Endothelial cell of umbilical vein (primary cell): Measurements from ENCODE around the gene RAP1GAP2. TPM values are rescaled to one million over a fixed set of nuclear protein-coding genes. Genes with fewer than 3 reads are reported as not detected.

ENCODE experiments used
- BruUV-seq: library from RNA; stranded (reverse); fragments of 400-500 nt; replicated peaks from 2 replicates; lab custom pipeline; 2021; lab: Mats Ljungman, UMichigan
- CTCF ChIA-PET: fragments of 300-600, 350-600 bp; sonication (Branson Sonifier 250); formaldehyde crosslinking; loops from one replicate; lab custom pipeline; 2021; ENCODE audit warnings: antibody characterized with exemption, inconsistent platforms; lab: Charles Lee
- POLR2A ChIA-PET: fragments of 300-600, 350-600 bp; sonication (Branson Sonifier 250); formaldehyde crosslinking; loops from one replicate; lab custom pipeline; 2021; ENCODE audit warnings: antibody characterized with exemption, inconsistent platforms; lab: Charles Lee
- DNase-seq: peaks from one replicate; pipeline ENCODE4 v3.0.0-alpha.2; 2011; ENCODE audit warnings: low read depth, low spot score
- FAIRE-seq: peaks from 2 replicates; lab custom pipeline; 2011; peaks lifted over from hg19 to GRCh38; lab: Jason Lieb, UNC
- H2AFZ ChIP-seq: 2 replicates; pipeline ENCODE4 v1.6.0; 2012; ENCODE audit warnings: low read depth, low read length, control low read depth, inconsistent platforms
- H3K27ac ChIP-seq: 2 replicates; pipeline ENCODE4 v1.5.1; 2011; ENCODE audit warnings: low read depth, mild to moderate bottlenecking, control low read depth, low read length, moderate library complexity; ENCODE audit not compliant: insufficient read depth
- H3K27me3 ChIP-seq, 2 experiments: 2 replicates each; pipeline versions ENCODE4 v1.6.0 to v1.6.1; 2011; ENCODE audit warnings: low read length in 2 of 2, mixed read lengths in 1 of 2; ENCODE audit not compliant: control insufficient read depth in 2 of 2, insufficient read depth in 2 of 2
- H3K36me3 ChIP-seq, 2 experiments: 2 replicates in 1 of 2; 3 replicates in 1 of 2; pipeline ENCODE4 v1.5.1; 2011; ENCODE audit warnings: low read length in 2 of 2, mild to moderate bottlenecking in 1 of 2, moderate library complexity in 1 of 2; ENCODE audit not compliant: control insufficient read depth in 2 of 2, insufficient read depth in 2 of 2; ENCODE audit errors: extremely low read depth in 1 of 2
- H3K4me1 ChIP-seq: 3 replicates; pipeline ENCODE4 v1.5.1; 2011; ENCODE audit warnings: mild to moderate bottlenecking, low read length; ENCODE audit not compliant: control insufficient read depth, insufficient read depth; ENCODE audit errors: extremely low read depth
- H3K4me2 ChIP-seq: 2 replicates; pipeline ENCODE4 v1.6.1; 2011; ENCODE audit warnings: low read length, control low read depth, mixed read lengths; ENCODE audit not compliant: insufficient read depth
- H3K4me3 ChIP-seq, 3 experiments: fragments of 200-600 bp in 1 of 3; sonication (generic), shearing (Covaris generic) in 1 of 3; replicated peaks in 1 of 3; 2 replicates each; pipeline ENCODE4 v1.5.1; 2011 to 2016; ENCODE audit warnings: control low read depth in 3 of 3, low read length in 3 of 3, mild to moderate bottlenecking in 2 of 3, inconsistent platforms in 1 of 3, low read depth in 1 of 3, moderate library complexity in 1 of 3; ENCODE audit not compliant: insufficient read depth in 1 of 3
- H3K79me2 ChIP-seq: 2 replicates; pipeline ENCODE4 v1.6.0; 2012; ENCODE audit warnings: low read length, inconsistent platforms; ENCODE audit not compliant: control insufficient read depth, insufficient read depth
- H3K9ac ChIP-seq: replicated peaks from 2 replicates; pipeline ENCODE3; 2011; ENCODE audit warnings: low read length, control low read depth; ENCODE audit not compliant: insufficient read depth; ENCODE audit errors: extremely low read depth
- H3K9me1 ChIP-seq: replicated peaks from 3 replicates; pipeline ENCODE4 v1.6.0; 2011; ENCODE audit warnings: mild to moderate bottlenecking, low read length; ENCODE audit not compliant: control insufficient read depth, insufficient read depth; ENCODE audit errors: extremely low read depth
- H3K9me3 ChIP-seq: replicated peaks from 2 replicates; pipeline ENCODE4 v1.5.1; 2012; ENCODE audit warnings: low read length, inconsistent platforms; ENCODE audit not compliant: control insufficient read depth, insufficient read depth
- H4K20me1 ChIP-seq: replicated peaks from 2 replicates; pipeline ENCODE3; 2011; ENCODE audit warnings: mild to moderate bottlenecking, low read length; ENCODE audit not compliant: control insufficient read depth, insufficient read depth; ENCODE audit errors: extremely low read depth
- EZH2 ChIP-seq: IDR thresholded peaks from 2 replicates; pipeline ENCODE4 v1.6.1; 2012; ENCODE audit warnings: borderline replicate concordance, low read depth, mild to moderate bottlenecking, moderate library complexity, low read length, inconsistent platforms; ENCODE audit not compliant: severe bottlenecking
- FOS ChIP-seq: IDR thresholded peaks from 2 replicates; pipeline ENCODE4 v1.6.1; 2011; ENCODE audit warnings: mild to moderate bottlenecking, low read length, moderate library complexity, borderline replicate concordance; ENCODE audit not compliant: insufficient read depth
- GATA2 ChIP-seq: IDR thresholded peaks from 2 replicates; pipeline ENCODE4 v1.7.0; 2011; ENCODE audit warnings: low read depth, mild to moderate bottlenecking, moderate library complexity, mixed read lengths, low read length; ENCODE audit not compliant: insufficient read length, insufficient read depth
- JUN ChIP-seq: IDR thresholded peaks from 2 replicates; pipeline ENCODE4 v1.6.1; 2011; ENCODE audit warnings: borderline replicate concordance, low read depth; ENCODE audit not compliant: insufficient read length, insufficient read depth
- MYC ChIP-seq: IDR thresholded peaks from one replicate; pipeline ENCODE4 v1.6.1; 2011; ENCODE audit warnings: mild to moderate bottlenecking, low read depth, low read length
- POLR2A ChIP-seq: IDR thresholded peaks from 2 replicates; pipeline ENCODE4 v1.6.1; 2012; ENCODE audit warnings: low read depth, mild to moderate bottlenecking, control low read depth, low read length
- POLR2AphosphoS5 ChIP-seq: IDR thresholded peaks from 2 replicates; pipeline ENCODE4 v1.6.1; 2012; ENCODE audit warnings: low read depth, mild to moderate bottlenecking, control low read depth, low read length, moderate library complexity; ENCODE audit not compliant: insufficient read depth
- dilution Hi-C: fragments of 300-500 bp; cut with MboI; formaldehyde crosslinking; loops from one replicate; pipeline ENCODE4 v1.15.0; 2019; ENCODE audit warnings: low sequenced_read_pairs; ENCODE audit not compliant: extremely low pct_ligation_motif_present
- intact Hi-C: fragments of 100-400 bp; cut with micrococcal nuclease; formaldehyde crosslinking; loops from one replicate; pipeline ENCODE4 v1.10.0; 2022
- polyA plus RNA-seq, 4 experiments: library from polyadenylated mRNA; depleted of rRNA in 3 of 4; stranded (reverse) in 3 of 4; unstranded in 1 of 4; fragments of >200 nt; gene quantifications; 2 replicates each; pipeline versions ENCODE4 v1.2.1 to v1.2.3, GENCODE V29; 2011 to 2012; ENCODE audit warnings: missing spikeins in 1 of 4
- total RNA-seq: library from RNA; stranded (reverse); gene quantifications from 2 replicates; pipeline ENCODE4 v1.2.3, GENCODE V29; 2021
- TF ChIP-seq, protein P1 (sequence below): IDR thresholded peaks from 2 replicates; pipeline ENCODE4 v1.6.1; 2011; ENCODE audit not compliant: insufficient read depth, insufficient read length
- TF ChIP-seq, protein P2 (sequence below), 2 donors: IDR thresholded peaks; 1 replicate in 1 of 2; 2 replicates in 1 of 2; pipeline ENCODE4 v1.5.1; 2011; ENCODE audit warnings: low read length in 2 of 2, mild to moderate bottlenecking in 2 of 2, moderate library complexity in 2 of 2, control low read depth in 1 of 2, inconsistent platforms in 1 of 2, low read depth in 1 of 2; ENCODE audit not compliant: insufficient read depth in 1 of 2; ENCODE audit errors: extremely low read depth in 1 of 2

RAP1GAP2 gene
- total and polyA plus RNA-seq, 2 donors (not counting 3 experiments of a cell fraction or from before 2014, with no cell fraction given) = 1.4 to 3.6 TPM

DNA sequence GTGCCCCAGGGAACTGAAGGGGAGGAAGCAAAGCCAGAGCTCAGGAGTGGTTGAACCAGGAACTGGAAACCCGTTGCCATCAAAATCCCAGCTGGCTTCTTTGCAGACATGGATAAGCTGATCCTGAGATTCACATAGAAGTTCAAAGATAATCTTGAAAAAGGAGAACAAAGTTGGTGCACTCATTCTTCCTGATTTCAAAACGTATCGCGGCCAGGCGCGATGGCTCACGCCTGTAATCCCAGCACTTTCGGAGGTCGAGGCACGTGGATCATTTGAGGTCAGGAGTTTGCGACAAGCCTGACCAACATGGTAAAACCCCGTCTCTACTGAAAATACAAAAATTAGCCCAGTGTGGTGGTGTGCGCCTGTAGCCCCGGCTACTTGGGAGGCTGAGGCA lies 7.1 kb downstream of the RAP1GAP2 start:
- no peak overlapping the region for H3K27ac ChIP-seq
- H3K9me3 ChIP-seq = no peaks in the 10 kb centered on the region
- no peak overlapping the region for H3K9ac ChIP-seq
- H3K4me3 ChIP-seq = no peak overlapping the region
- FAIRE-seq (no peak), DNase-seq (no peak)
- H3K4me2 ChIP-seq = no peak overlapping the region
- no peaks in the 10 kb centered on the region for H3K9me1 ChIP-seq
- TF ChIP-seq POLR2A (no peak), MYC (no peak), POLR2AphosphoS5 (no peak), EZH2 (no peak), JUN (no peak), FOS (no peak), GATA2 (no peak)
- TF ChIP-seq, protein P1, sequence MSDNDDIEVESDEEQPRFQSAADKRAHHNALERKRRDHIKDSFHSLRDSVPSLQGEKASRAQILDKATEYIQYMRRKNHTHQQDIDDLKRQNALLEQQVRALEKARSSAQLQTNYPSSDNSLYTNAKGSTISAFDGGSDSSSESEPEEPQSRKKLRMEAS = no peak
- TF ChIP-seq, protein P2, sequence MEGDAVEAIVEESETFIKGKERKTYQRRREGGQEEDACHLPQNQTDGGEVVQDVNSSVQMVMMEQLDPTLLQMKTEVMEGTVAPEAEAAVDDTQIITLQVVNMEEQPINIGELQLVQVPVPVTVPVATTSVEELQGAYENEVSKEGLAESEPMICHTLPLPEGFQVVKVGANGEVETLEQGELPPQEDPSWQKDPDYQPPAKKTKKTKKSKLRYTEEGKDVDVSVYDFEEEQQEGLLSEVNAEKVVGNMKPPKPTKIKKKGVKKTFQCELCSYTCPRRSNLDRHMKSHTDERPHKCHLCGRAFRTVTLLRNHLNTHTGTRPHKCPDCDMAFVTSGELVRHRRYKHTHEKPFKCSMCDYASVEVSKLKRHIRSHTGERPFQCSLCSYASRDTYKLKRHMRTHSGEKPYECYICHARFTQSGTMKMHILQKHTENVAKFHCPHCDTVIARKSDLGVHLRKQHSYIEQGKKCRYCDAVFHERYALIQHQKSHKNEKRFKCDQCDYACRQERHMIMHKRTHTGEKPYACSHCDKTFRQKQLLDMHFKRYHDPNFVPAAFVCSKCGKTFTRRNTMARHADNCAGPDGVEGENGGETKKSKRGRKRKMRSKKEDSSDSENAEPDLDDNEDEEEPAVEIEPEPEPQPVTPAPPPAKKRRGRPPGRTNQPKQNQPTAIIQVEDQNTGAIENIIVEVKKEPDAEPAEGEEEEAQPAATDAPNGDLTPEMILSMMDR (IDR thresholded peaks at IDR 0.05; ENCODE audit: extremely low read depth in 1 of 2, insufficient read depth in 1 of 2, low read depth in 1 of 2, low read length in 2 of 2) = no peak
- dilution Hi-C loops = no loop called here
- H3K27me3 ChIP-seq = no peaks in the 10 kb centered on the region
- no peaks in the 10 kb centered on the region for H3K36me3 ChIP-seq
- intact Hi-C loops = no loop called here
- H3K79me2 ChIP-seq = no peaks in the 10 kb centered on the region
- H4K20me1 ChIP-seq = no peaks in the 10 kb centered on the region
- H2AFZ ChIP-seq = no peak overlapping the region
- ChIA-PET CTCF (interaction anchor here (1.1 kb wide), 1 partner anchor 17 kb away, joined by 3 read pairs; no protein-coding TSS in a partner anchor), POLR2A (no interaction called here)
- no peaks in the 10 kb centered on the region for H3K4me1 ChIP-seq
- no TSS peak for BruUV-seq
